Ovary (tissue), 3 donors: ENCODE data around the gene CCL22.

Source experiments
- POLR2A ChIP-seq: fragments of 450-650 bp; IDR thresholded peaks from one replicate; pipeline ENCODE4 v1.6.1; 2017; ENCODE audit warnings: antibody characterized with exemption, mild to moderate bottlenecking, moderate library complexity
- TF ChIP-seq, protein P1 (sequence below), 3 donors: fragments of 450-650 bp in 2 of 3; fragments of 200-600 bp in 1 of 3; IDR thresholded peaks; one replicate each; pipeline versions ENCODE4 v1.5.1 to v1.8.0; 2016 to 2022; ENCODE audit warnings: antibody characterized with exemption in 3 of 3, mild to moderate bottlenecking in 1 of 3
- donor health status: DM: no; HTN: no; CAD: no.

DNA sequence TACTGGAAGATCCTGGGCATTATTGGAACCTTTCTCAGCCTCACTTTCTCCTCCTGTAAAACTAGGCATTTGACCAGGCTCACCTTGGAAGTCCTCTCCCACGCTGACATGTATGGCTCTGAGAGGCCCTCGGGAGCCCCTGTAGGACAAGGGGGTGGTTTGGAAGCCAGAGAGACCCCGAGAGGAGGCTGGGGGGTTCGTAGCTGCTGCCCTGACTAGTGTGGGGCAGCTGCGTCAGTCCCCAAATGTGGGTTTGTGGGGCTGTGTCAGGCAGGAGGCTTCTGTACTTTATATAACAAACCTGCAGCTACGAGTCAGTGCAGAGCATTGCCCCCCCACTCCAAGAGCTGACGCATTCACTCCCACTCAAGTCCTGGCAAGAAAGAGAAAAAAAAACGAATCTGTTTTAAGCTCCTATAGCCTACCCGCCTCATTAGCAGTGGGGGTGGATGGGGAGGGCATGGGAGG lies 15.5 kb downstream of the CCL22 start:
- TF ChIP-seq, protein P1, sequence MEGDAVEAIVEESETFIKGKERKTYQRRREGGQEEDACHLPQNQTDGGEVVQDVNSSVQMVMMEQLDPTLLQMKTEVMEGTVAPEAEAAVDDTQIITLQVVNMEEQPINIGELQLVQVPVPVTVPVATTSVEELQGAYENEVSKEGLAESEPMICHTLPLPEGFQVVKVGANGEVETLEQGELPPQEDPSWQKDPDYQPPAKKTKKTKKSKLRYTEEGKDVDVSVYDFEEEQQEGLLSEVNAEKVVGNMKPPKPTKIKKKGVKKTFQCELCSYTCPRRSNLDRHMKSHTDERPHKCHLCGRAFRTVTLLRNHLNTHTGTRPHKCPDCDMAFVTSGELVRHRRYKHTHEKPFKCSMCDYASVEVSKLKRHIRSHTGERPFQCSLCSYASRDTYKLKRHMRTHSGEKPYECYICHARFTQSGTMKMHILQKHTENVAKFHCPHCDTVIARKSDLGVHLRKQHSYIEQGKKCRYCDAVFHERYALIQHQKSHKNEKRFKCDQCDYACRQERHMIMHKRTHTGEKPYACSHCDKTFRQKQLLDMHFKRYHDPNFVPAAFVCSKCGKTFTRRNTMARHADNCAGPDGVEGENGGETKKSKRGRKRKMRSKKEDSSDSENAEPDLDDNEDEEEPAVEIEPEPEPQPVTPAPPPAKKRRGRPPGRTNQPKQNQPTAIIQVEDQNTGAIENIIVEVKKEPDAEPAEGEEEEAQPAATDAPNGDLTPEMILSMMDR (IDR thresholded peaks at IDR 0.05) = no peak
- TF ChIP-seq POLR2A = no peak
